Subcutaneous adipose tissue (tissue), 4 donors: Measurements from ENCODE around the gene TMEM235. TPM values are rescaled to one million over a fixed set of nuclear protein-coding genes. Genes with fewer than 3 reads are reported as not detected.

Source experiments
- total RNA-seq, 4 donors: library from RNA; depleted of rRNA; stranded (reverse); fragments of >200 nt; gene quantifications; one replicate each; pipeline ENCODE4 v1.1.0, GENCODE V29; 2016
- TF ChIP-seq, protein P1 (sequence below): fragments of 450-650 bp; IDR thresholded peaks from one replicate; pipeline ENCODE4 v1.5.1; 2016; ENCODE audit warnings: low read depth, mild to moderate bottlenecking, control low read depth, antibody characterized with exemption, moderate library complexity

TMEM235 gene
- total RNA-seq, 4 donors from 2014 or later: not detected

DNA sequence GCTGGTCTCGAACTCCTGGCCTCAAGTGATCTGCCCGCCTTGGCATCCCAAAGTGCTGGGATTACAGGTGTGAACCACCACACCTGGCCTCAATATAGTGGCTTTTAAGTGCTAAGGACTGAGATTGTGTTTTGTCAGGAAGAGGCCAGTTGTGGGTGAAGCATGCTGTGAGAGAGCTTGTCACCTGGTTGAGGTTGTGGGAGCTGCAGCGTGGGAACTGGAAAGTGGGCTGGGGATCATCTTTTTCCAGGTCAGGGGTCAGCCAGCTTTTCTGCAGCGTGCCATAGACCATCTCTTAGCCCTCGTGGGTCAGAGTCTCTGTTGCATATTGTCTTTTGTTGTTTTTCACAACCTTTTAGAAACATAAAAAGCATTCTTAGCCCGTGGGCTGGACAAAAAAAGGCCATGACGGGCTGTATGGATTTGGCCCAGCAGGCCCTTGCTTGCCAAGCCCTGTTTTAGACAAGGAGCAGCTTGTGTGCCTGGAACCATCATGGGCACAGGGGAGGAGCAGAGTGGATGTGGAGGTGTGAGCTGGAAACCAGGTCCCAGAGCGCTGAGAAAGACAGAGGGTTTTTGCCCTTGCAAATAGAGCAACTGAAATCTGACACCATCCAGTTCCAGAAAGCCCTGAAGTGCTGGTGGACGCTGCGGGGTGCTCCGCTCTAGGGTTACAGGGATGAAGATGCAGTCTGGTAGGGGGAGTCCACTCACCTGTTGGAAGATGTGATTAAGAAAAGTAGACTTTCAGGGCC, 11.9 kb upstream of the TMEM235 start:
- TF ChIP-seq, protein P1, sequence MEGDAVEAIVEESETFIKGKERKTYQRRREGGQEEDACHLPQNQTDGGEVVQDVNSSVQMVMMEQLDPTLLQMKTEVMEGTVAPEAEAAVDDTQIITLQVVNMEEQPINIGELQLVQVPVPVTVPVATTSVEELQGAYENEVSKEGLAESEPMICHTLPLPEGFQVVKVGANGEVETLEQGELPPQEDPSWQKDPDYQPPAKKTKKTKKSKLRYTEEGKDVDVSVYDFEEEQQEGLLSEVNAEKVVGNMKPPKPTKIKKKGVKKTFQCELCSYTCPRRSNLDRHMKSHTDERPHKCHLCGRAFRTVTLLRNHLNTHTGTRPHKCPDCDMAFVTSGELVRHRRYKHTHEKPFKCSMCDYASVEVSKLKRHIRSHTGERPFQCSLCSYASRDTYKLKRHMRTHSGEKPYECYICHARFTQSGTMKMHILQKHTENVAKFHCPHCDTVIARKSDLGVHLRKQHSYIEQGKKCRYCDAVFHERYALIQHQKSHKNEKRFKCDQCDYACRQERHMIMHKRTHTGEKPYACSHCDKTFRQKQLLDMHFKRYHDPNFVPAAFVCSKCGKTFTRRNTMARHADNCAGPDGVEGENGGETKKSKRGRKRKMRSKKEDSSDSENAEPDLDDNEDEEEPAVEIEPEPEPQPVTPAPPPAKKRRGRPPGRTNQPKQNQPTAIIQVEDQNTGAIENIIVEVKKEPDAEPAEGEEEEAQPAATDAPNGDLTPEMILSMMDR: no peak

DNA sequence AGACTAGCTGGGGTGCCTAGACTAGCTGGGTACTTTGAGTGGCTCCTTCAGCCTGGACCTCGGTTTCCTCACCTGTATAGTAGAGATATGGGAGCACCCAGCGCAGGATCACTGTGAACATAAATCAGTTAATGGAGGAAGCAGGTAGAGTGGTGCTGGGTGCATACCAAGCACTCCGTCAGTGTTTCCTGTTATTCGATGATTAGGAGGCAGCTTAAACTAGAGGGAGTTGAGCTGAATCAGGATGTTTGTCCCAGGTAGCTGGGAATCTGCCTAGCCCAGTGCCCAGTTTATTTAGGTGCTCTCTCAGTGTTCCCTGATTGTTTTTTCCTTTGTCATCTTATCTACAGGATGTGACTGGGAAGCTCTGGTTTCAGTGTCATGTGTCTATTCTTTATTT, 8.4 kb upstream of the TMEM235 start:
- TF ChIP-seq, protein P1: no peak

DNA sequence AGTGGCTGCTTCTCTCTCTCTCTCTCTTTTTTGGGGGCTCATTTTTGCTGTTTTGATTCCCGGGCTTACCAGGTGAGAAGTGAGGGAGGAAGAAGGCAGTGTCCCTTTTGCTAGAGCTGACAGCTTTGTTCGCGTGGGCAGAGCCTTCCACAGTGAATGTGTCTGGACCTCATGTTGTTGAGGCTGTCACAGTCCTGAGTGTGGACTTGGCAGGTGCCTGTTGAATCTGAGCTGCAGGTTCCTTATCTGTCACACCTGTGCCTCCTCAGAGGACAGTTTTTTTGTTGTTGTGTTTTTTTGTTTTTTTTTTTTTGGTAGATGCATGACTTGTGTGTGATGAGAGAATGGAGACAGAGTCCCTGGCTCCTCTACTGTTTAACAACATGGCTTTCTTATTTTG, 7.7 kb upstream of the TMEM235 start:
- TF ChIP-seq, protein P1: no peak

DNA sequence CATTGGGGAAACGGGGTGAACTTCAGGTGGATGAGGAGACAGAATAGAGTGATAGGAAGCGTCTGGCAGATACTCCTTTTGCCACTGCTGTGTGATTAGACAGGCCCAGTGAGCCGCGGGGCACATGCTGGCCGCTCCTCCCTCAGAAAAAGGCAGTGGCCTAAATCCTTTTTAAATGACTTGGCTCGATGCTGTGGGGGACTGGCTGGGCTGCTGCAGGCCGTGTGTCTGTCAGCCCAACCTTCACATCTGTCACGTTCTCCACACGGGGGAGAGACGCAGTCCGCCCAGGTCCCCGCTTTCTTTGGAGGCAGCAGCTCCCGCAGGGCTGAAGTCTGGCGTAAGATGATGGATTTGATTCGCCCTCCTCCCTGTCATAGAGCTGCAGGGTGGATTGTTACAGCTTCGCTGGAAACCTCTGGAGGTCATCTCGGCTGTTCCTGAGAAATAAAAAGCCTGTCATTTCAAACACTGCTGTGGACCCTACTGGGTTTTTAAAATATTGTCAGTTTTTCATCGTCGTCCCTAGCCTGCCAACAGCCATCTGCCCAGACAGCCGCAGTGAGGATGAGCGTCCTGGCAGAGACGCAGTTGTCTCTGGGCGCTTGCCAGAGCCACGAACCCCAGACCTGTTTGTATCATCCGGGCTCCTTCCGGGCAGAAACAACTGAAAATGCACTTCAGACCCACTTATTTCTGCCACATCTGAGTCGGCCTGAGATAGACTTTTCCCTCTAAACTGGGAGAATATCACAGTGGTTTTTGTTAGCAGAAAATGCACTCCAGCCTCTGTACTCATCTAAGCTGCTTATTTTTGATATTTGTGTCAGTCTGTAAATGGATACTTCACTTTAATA, 7.0 kb upstream of the TMEM235 start:
- TF ChIP-seq, protein P1: no peak

DNA sequence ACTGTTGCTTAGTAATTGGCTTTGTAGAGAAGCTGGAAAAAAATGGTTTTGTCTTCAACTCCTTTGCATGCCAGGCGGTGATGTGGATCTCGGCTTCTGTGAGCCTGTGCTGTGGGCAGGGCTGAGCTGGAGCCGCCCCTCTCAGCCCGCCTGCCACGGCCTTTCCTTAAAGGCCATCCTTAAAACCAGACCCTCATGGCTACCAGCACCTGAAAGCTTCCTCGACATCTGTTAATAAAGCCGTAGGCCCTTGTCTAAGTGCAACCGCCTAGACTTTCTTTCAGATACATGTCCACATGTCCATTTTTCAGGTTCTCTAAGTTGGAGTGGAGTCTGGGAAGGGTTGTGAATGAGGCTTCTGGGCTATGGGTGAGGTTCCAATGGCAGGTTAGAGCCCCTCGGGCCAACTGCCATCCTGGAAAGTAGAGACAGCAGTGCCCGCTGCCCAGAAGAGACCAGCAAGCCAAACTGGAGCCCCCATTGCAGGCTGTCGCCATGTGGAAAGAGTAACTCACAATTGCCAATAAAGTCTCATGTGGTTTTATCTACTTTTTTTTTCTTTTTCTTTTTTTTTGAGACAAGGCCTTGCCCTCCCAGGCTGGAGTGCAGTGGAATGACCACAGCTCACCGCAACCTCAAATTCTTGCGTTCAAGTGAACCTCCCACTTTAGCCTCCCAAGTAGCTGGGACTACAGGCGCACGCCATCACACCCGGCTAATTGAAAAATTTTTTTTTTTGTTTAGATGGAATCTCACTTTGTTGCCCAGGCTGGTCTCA, 6.2 kb upstream of the TMEM235 start:
- TF ChIP-seq, protein P1: no peak

DNA sequence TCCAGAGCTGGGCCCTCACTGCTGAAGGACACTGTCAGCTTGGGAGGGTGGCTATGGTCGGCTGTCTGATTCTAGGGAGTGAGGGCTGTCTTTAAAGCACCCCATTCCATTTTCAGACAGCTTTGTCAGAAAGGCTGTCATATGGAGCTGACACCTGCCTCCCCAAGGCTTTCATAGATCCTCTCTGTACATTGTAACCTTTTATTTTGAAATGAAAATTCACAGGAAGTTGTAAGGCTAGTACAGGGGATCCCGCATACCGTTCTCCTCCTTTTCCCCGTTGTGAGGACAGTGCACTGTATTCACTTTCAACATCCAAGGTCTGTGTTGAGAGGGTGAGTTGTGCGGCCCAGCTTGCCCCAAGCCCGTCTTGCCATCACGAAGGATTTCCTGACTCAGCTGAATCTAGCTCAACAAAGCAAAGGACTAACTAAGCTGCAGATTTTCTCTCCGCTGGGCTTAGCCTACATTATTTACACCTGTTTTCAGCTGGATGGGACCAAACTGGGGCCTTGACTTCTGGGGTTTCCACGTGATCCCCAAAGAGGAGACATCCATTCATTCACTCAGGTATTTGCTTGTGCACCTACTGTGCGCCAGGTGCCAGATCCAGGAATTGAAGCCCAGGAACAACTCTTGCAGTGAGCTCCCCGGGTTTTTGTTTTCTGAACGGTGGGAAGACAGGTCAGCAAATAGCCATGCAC, 5.2 kb upstream of the TMEM235 start:
- TF ChIP-seq, protein P1: no peak
